Nephron (organoid): Measurements from ENCODE around the gene PORCN.

Experiments
- H3K27ac Mint-ChIP-seq, 3 experiments: 2 replicates each; pipeline ENCODE4 v1.8.0; 2020; ENCODE audit warnings: mixed read lengths in 3 of 3, mild to moderate bottlenecking in 2 of 3, moderate library complexity in 1 of 3
- H3K27me3 Mint-ChIP-seq: 2 replicates; pipeline ENCODE4 v1.8.0; 2021; ENCODE audit warnings: low read depth, mild to moderate bottlenecking, moderate library complexity, mixed read lengths
- H3K36me3 Mint-ChIP-seq: 2 replicates; pipeline ENCODE4 v1.8.0; 2020; ENCODE audit warnings: low read depth, mixed read lengths
- H3K4me1 Mint-ChIP-seq: 2 replicates; pipeline ENCODE4 v1.8.0; 2020; ENCODE audit warnings: mixed read lengths
- H3K4me3 Mint-ChIP-seq, 3 experiments: 2 replicates each; pipeline ENCODE4 v1.8.0; 2020; ENCODE audit warnings: mild to moderate bottlenecking in 3 of 3, mixed read lengths in 3 of 3, moderate library complexity in 2 of 3
- H3K9me3 Mint-ChIP-seq: 2 replicates; pipeline ENCODE4 v1.8.0; 2020; ENCODE audit warnings: mixed read lengths
- TF ChIP-seq, protein P1 (sequence below), 3 experiments: fragments of 200-600 bp; sonication (generic); IDR thresholded peaks; one replicate each; pipeline ENCODE4 v1.5.0; 2021; ENCODE audit warnings: antibody characterized with exemption in 3 of 3; ENCODE audit not compliant: unreplicated experiment in 3 of 3

Gene PORCN

DNA sequence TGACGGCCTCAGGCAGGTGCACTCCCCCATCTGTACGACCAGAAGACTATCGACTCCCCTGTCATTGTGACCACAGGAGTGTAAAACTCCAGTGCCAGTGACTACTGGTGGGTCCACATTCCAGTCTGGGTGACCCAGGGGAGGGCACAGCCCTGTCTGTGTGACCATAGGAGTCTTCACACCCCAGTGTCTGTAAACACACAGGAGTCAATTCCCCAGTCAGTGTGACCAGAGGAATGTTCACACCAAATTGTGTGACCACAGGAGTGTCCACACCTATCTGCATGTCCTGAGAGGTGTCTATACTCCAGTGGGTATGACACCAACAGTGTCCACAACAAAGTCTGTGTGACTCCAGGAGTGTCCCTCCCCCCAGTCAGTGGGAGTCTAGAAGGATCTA lies 20.8 kb upstream of the PORCN start:
- no peak overlapping the region for H3K27ac Mint-ChIP-seq
- no peak overlapping the region for H3K4me3 Mint-ChIP-seq
- peaks cover 7% of the 10 kb centered on the region for H3K27me3 Mint-ChIP-seq
- TF ChIP-seq, protein P1, sequence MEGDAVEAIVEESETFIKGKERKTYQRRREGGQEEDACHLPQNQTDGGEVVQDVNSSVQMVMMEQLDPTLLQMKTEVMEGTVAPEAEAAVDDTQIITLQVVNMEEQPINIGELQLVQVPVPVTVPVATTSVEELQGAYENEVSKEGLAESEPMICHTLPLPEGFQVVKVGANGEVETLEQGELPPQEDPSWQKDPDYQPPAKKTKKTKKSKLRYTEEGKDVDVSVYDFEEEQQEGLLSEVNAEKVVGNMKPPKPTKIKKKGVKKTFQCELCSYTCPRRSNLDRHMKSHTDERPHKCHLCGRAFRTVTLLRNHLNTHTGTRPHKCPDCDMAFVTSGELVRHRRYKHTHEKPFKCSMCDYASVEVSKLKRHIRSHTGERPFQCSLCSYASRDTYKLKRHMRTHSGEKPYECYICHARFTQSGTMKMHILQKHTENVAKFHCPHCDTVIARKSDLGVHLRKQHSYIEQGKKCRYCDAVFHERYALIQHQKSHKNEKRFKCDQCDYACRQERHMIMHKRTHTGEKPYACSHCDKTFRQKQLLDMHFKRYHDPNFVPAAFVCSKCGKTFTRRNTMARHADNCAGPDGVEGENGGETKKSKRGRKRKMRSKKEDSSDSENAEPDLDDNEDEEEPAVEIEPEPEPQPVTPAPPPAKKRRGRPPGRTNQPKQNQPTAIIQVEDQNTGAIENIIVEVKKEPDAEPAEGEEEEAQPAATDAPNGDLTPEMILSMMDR (IDR thresholded peaks at IDR 0.05; ENCODE audit: unreplicated experiment in 3 of 3), result no peak
- H3K9me3 Mint-ChIP-seq, result no peaks in the 10 kb centered on the region
- H3K4me1 Mint-ChIP-seq, result no peaks in the 10 kb centered on the region
- H3K36me3 Mint-ChIP-seq, result peaks cover 5% of the 10 kb centered on the region

DNA sequence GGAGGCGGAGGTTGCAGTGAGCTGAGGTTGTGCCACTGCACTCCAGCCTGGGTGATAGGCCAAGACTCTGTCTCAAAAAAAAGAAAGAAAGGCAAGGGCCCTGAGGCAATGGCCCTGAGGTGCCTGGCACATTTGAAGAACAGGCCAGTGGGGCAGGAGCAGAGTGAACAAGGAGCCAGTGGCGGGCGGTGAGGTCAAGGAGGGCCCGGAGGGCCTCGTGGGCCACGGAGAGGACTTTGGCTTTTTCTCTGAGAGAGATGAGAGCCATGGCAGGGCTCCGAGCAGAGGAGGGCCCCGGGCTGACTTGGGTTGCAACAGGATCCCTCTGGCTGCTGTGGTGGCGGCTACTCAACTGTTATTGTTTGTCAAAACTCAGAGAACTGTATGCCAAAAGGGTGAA lies 19.5 kb upstream of the PORCN start:
- Mint-ChIP-seq H3K27ac (no peak overlapping the region), H3K4me1 (no peaks in the 10 kb centered on the region), H3K9me3 (no peaks in the 10 kb centered on the region), H3K4me3 (no peak overlapping the region), H3K36me3 (peaks cover 5% of the 10 kb centered on the region), H3K27me3 (peaks cover 7% of the 10 kb centered on the region)
- TF ChIP-seq, protein P1 (IDR thresholded peaks at IDR 0.05; ENCODE audit: unreplicated experiment in 3 of 3), result no peak

DNA sequence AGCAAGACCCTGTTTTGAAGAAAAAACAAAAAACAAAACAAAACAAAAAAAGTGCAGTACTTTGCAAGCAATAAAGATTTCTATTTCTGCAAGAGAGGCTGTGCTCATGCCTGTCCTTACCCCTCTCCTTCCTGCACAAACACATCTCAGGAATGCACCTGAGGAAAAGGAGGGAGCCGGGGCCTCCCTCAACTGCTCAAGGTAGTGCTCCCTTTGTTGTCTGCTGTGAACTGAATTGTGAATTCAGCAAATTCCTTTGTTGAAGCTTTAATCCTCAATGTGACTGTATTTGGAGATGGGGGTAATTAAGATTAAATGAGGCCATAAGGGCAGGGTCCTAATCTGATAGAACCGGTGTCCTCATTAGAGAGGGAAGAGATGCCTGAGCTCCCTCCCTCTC lies 18.9 kb upstream of the PORCN start:
- Mint-ChIP-seq H3K4me1 (no peaks in the 10 kb centered on the region), H3K36me3 (peaks cover 5% of the 10 kb centered on the region), H3K9me3 (no peaks in the 10 kb centered on the region), H3K4me3 (no peak overlapping the region), H3K27ac (no peak overlapping the region), H3K27me3 (peaks cover 7% of the 10 kb centered on the region)
- TF ChIP-seq, protein P1 (IDR thresholded peaks at IDR 0.05; ENCODE audit: unreplicated experiment in 3 of 3), result no peak

DNA sequence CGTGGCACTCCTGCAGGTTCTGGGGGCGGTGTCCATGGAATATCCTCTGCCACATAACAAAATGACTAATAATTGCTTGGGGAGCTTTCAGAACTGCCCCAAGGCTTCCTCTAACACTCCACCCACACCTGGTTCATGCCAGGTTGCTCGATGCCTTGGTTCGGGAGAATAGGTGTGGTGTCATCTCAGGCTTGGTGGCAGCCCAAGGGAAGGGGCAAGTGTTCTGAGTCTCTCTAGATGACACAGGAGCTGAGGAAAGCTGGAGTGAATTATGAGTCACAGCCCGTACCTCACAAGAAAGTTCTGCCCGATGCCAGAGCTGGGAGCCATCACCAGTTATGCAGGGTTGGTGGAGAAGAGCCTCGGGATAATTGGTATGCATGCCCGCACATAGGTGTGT lies 18.1 kb upstream of the PORCN start:
- H3K9me3 Mint-ChIP-seq, result peaks cover 4% of the 10 kb centered on the region

DNA sequence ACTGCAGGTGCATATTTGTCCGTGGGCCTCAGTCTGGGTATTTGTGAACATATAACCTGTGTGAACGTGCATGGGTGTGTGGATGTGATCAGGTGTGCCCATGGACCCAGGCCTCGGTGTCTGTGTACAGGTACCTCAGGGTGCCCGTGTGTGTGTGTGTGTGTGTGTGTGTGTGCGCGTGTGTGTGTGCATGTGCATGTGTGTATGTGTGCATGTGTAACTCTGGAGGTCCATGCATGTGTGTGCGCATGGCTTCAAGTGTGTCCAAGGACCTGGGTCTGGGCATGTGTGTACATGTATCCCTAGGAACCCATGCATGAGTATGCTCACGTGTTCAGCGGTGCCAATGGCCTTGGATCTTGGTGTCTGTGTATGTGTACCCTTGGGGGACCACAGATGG lies 17.0 kb upstream of the PORCN start:
- TF ChIP-seq, protein P1 (IDR thresholded peaks at IDR 0.05; ENCODE audit: unreplicated experiment in 3 of 3), result no peak
- no peak overlapping the region for H3K4me3 Mint-ChIP-seq
- H3K9me3 Mint-ChIP-seq, result peaks cover 6% of the 10 kb centered on the region
- H3K36me3 Mint-ChIP-seq, result peaks cover 5% of the 10 kb centered on the region
- H3K27me3 Mint-ChIP-seq, result peaks cover 8% of the 10 kb centered on the region
- no peaks in the 10 kb centered on the region for H3K4me1 Mint-ChIP-seq
- no peak overlapping the region for H3K27ac Mint-ChIP-seq

More for the DNA sequence above, 18.1 kb upstream of the PORCN start:
- H3K4me1 Mint-ChIP-seq, result no peaks in the 10 kb centered on the region
- H3K27ac Mint-ChIP-seq, result no peak overlapping the region
- TF ChIP-seq, protein P1 (IDR thresholded peaks at IDR 0.05; ENCODE audit: unreplicated experiment in 3 of 3), result no peak
- H3K27me3 Mint-ChIP-seq, result peaks cover 7% of the 10 kb centered on the region
- no peak overlapping the region for H3K4me3 Mint-ChIP-seq
- peaks cover 5% of the 10 kb centered on the region for H3K36me3 Mint-ChIP-seq

DNA sequence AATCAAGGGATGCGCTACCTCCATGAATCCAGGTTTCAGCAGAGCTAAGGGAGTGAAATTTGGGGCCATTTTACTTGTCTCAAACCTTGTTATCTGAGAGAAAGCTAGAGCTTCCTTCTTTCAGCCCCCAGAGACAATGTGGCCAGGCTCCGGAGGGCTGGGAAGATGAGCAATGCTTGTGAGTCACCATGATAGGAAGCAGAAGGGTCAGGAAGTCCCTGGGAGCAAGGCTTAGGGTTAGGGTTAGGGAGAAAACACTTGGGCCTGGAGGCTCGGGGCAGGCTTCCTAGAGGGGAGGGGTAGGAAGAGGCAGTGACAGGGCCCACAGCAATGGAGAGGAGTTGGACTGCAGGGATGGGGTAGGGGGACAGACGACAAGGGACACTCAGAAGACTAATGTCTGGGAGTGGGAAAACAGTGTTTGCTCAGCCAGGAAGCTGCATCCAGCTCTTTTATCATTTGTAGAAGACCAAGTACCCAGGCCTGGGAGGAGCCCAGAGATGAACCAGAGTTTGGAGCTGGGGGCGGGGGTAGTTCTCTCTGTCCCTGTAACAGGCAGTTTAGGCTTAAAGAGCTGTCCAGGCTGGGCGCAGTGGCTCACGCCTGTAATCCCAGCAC lies 16.4 kb upstream of the PORCN start:
- Mint-ChIP-seq H3K4me1 (no peaks in the 10 kb centered on the region), H3K27ac (no peak overlapping the region)
- TF ChIP-seq, protein P1 (IDR thresholded peaks at IDR 0.05; ENCODE audit: unreplicated experiment in 3 of 3), result no peak

More for the DNA sequence above, 16.4 kb upstream of the PORCN start:
- peaks cover 10% of the 10 kb centered on the region for H3K27me3 Mint-ChIP-seq
- H3K4me3 Mint-ChIP-seq, result no peak overlapping the region
- peaks cover under 1% of the 10 kb centered on the region for H3K36me3 Mint-ChIP-seq
- H3K9me3 Mint-ChIP-seq, result peaks cover 6% of the 10 kb centered on the region
